Measurements from ENCODE around the gene RAPGEF6. TPM values are rescaled to one million over a fixed set of nuclear protein-coding genes. Genes with fewer than 3 reads are reported as not detected.

Gene RAPGEF6
- total and polyA plus RNA-seq, 7 donors, result 1.8 to 30.5 (median 16.1) TPM

DNA sequence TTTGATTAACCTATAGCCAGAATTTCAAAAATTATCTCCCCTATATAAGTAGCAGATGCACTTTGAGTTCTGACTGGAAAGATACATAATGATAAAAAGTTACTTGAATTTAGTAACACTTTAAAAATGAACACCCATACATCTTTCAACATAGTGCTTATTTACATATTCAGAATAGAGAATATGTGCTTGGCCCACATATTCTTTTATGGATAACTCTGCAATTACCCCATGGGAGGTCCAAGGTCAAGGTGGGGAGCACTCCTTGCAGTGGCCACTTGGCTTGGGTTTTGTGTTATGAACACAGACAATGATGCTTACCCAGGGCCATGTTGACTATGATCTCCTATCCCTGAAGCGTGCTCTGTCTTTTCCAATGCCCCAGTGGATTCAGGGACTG lies 201.9 kb downstream of the RAPGEF6 start:
- 98 to 100% methylated on average over 1 of the region's 1 CpG for WGBS, 2 donors
- H3K9me3 ChIP-seq, result no peaks in the 10 kb centered on the region
- H3K27me3 ChIP-seq, result no peaks in the 10 kb centered on the region
- no peak overlapping the region for H3K4me3 ChIP-seq
- H3K4me1 ChIP-seq, result peaks cover 0 to 20% (median 0%) of the 10 kb centered on the region in 4 donors
- H3K36me3 ChIP-seq, result peaks cover 1 to 56% (median 6%) of the 10 kb centered on the region in 4 donors
- TF ChIP-seq POLR2AphosphoS5 (IDR thresholded peaks at IDR 0.05) (no peak), EP300 (IDR thresholded peaks at IDR 0.05) (no peak), POLR2A (IDR thresholded peaks at IDR 0.05) (no peak)
- TF ChIP-seq, protein P1, sequence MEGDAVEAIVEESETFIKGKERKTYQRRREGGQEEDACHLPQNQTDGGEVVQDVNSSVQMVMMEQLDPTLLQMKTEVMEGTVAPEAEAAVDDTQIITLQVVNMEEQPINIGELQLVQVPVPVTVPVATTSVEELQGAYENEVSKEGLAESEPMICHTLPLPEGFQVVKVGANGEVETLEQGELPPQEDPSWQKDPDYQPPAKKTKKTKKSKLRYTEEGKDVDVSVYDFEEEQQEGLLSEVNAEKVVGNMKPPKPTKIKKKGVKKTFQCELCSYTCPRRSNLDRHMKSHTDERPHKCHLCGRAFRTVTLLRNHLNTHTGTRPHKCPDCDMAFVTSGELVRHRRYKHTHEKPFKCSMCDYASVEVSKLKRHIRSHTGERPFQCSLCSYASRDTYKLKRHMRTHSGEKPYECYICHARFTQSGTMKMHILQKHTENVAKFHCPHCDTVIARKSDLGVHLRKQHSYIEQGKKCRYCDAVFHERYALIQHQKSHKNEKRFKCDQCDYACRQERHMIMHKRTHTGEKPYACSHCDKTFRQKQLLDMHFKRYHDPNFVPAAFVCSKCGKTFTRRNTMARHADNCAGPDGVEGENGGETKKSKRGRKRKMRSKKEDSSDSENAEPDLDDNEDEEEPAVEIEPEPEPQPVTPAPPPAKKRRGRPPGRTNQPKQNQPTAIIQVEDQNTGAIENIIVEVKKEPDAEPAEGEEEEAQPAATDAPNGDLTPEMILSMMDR (IDR thresholded peaks at IDR 0.05), result no peak
- no peak overlapping the region for H3K27ac ChIP-seq
- intact Hi-C loops (cut with DNase I), result no loop called here
- DNase-seq, result no peak

DNA sequence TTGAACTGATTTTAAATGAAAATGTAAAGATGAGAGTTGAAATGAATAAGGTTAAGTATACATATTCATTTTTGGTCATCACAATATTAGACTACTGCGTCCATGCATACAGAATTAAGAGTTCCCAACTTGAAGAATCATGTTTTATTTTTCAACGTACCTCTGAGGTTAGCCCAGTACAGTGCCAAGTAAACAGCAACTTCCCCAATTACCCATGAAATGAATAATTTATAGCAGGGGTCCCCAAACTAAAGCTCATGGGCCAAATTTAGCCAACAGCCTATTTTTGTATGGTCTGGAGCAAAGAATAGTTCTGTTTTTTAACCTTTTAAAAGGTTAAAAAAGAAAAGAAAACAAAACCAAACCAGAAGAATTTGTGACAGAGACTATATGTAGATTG lies 203.2 kb downstream of the RAPGEF6 start:
- no peak for DNase-seq
- Histone ChIP-seq H3K4me1 (peaks cover 0 to 14% (median 0%) of the 10 kb centered on the region in 4 donors), H3K27ac (no peak overlapping the region), H3K36me3 (peaks cover 6 to 58% (median 9%) of the 10 kb centered on the region in 4 donors), H3K27me3 (no peaks in the 10 kb centered on the region), H3K9me3 (no peaks in the 10 kb centered on the region), H3K4me3 (no peak overlapping the region)
- intact Hi-C loops (cut with DNase I), result no loop called here
- WGBS, 2 donors, result 63 to 92% methylated on average over 2 of the region's 2 CpGs
- TF ChIP-seq POLR2AphosphoS5 (IDR thresholded peaks at IDR 0.05) (no peak), POLR2A (IDR thresholded peaks at IDR 0.05) (no peak), EP300 (IDR thresholded peaks at IDR 0.05) (no peak)
- TF ChIP-seq, protein P1 (IDR thresholded peaks at IDR 0.05), result no peak

DNA sequence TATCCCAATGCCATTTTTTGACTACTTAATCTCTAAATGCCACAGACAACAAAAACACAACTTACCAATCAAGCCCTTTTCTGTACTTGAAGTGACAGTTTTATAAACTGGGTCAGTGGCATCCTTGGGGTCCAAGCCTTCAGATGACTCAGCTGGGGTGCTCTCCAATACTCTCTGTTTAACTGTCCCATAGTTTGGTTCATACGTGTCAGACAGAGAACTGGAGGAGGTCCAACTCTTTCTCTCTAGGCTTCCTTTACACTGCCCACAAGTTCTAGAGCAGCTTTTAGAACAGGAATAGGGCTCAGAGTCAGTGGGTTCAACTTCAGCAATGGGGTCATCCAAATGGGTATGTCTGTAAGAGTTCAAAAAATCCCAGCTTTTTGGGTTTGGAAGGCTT lies 204.2 kb downstream of the RAPGEF6 start:
- DNase-seq, result no peak
- H3K27ac ChIP-seq, result no peak overlapping the region
- no peaks in the 10 kb centered on the region for H3K27me3 ChIP-seq
- WGBS, 2 donors, result 86 to 87% methylated on average over 1 of the region's 1 CpG
- no peak for TF ChIP-seq POLR2AphosphoS5 (IDR thresholded peaks at IDR 0.05)
- TF ChIP-seq, protein P1 (IDR thresholded peaks at IDR 0.05), result no peak
- TF ChIP-seq POLR2A (IDR thresholded peaks at IDR 0.05), result no peak
- no peak for TF ChIP-seq EP300 (IDR thresholded peaks at IDR 0.05)
- intact Hi-C loops (cut with DNase I), result no loop called here
- H3K9me3 ChIP-seq, result no peaks in the 10 kb centered on the region
- peaks cover 6 to 63% (median 12%) of the 10 kb centered on the region in 4 donors for H3K36me3 ChIP-seq
- no peak overlapping the region for H3K4me3 ChIP-seq
- peaks cover 0 to 4% (median 0%) of the 10 kb centered on the region in 4 donors for H3K4me1 ChIP-seq

DNA sequence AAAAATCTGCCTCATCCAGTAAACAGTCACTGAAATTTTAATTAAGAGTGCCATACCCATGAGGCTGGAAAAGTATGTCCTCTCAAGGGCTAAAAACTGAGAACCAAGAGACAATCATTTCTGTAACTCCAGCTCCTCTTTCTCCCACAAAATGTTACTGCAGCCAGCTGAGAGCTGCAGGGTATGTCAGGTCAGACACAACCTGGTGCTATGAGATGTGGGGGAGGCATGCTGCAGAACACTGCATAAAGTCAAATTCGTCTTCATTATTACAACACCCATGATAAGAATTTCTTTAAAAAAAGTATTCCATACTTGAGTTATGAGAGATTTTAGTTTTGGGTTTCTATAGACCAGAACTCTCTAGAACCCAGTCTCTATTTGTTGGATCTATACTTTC lies 209.0 kb downstream of the RAPGEF6 start:
- H3K36me3 ChIP-seq, result peaks cover 6 to 45% (median 11%) of the 10 kb centered on the region in 4 donors
- no peaks in the 10 kb centered on the region for H3K27me3 ChIP-seq
- intact Hi-C loops (cut with DNase I), result no loop called here
- H3K27ac ChIP-seq, result no peak overlapping the region
- H3K4me3 ChIP-seq, result no peak overlapping the region
- no peaks in the 10 kb centered on the region for H3K9me3 ChIP-seq
- WGBS, 2 donors, result 91 to 93% methylated on average over 1 of the region's 1 CpG
- no peak for DNase-seq
- TF ChIP-seq EP300 (IDR thresholded peaks at IDR 0.05) (no peak), POLR2AphosphoS5 (IDR thresholded peaks at IDR 0.05) (no peak)
- TF ChIP-seq, protein P1 (IDR thresholded peaks at IDR 0.05), result no peak
- no peaks in the 10 kb centered on the region for H3K4me1 ChIP-seq

DNA sequence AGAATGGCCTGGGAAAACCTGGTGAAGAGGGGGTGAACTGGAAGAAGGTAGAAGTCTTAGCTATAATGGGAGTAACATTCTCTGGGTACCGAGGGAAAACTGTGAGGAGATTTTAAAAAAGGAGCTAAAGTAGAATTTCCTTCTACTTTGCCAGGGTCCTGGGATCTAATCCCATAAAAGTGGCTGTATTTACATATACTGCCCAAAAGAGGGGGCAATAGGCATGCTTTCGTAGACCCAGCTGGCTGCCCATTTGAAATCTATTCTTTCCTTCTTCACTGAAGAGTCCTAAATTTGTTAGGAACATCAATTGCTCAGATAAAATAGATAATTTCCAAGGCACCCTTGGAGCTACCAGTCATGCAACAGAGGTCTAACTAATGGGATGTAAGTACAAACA lies 212.0 kb downstream of the RAPGEF6 start:
- WGBS, 2 donors, result 91 to 94% methylated on average over 2 of the region's 2 CpGs
- Histone ChIP-seq H3K4me1 (no peaks in the 10 kb centered on the region), H3K9me3 (no peaks in the 10 kb centered on the region), H3K36me3 (peaks cover 4 to 25% (median 6%) of the 10 kb centered on the region in 4 donors), H3K27me3 (no peaks in the 10 kb centered on the region), H3K4me3 (no peak overlapping the region), H3K27ac (no peak overlapping the region)
- TF ChIP-seq, protein P1 (IDR thresholded peaks at IDR 0.05), result no peak
- TF ChIP-seq EP300 (IDR thresholded peaks at IDR 0.05), result no peak
- DNase-seq, result no peak
- intact Hi-C loops (cut with DNase I), result no loop called here
